Heart left ventricle (tissue), 16 donors: Measurements from ENCODE around the gene SLC44A1. TPM values are rescaled to one million over a fixed set of nuclear protein-coding genes. Genes with fewer than 3 reads are reported as not detected.

ENCODE experiments used
- ATAC-seq, 4 donors: fragments of 200-7000 bp; cut with Tn5 transposase; one replicate each; pipeline ENCODE4 v1.9.1; 2020 to 2022; ENCODE audit warnings: moderate library complexity in 4 of 4, mild to moderate bottlenecking in 3 of 4, moderate number of reproducible peaks in 1 of 4
- DNase-seq, 5 donors: peaks; one replicate each; pipeline ENCODE4 v3.0.0-alpha.2; 2020
- H3K27ac ChIP-seq, 12 donors: fragments of 200-600 bp; sonication (generic) in 4 of 12; one replicate each; pipeline versions ENCODE4 v1.5.0 to v1.8.0; 2016 to 2022; ENCODE audit warnings: mild to moderate bottlenecking in 2 of 12
- H3K27me3 ChIP-seq, 9 donors: fragments of 200-600 bp; sonication (generic) in 2 of 9; one replicate each; pipeline versions ENCODE4 v1.5.1 to v1.8.0; 2016 to 2022; ENCODE audit warnings: mild to moderate bottlenecking in 3 of 9
- H3K36me3 ChIP-seq, 9 donors: fragments of 200-600 bp; sonication (generic) in 2 of 9; one replicate each; pipeline versions ENCODE4 v1.5.0 to v1.8.0; 2018 to 2022; ENCODE audit warnings: mild to moderate bottlenecking in 2 of 9
- H3K4me1 ChIP-seq, 12 donors: fragments of 200-600 bp; sonication (generic) in 4 of 12; one replicate each; pipeline versions ENCODE4 v1.5.0 to v1.8.0; 2016 to 2022; ENCODE audit warnings: mild to moderate bottlenecking in 3 of 12
- H3K4me3 ChIP-seq, 12 donors: fragments of 200-600 bp; sonication (generic) in 4 of 12; one replicate each; pipeline versions ENCODE4 v1.5.0 to v1.8.0; 2017 to 2022; ENCODE audit warnings: mild to moderate bottlenecking in 9 of 12, moderate library complexity in 4 of 12
- H3K9me3 ChIP-seq, 12 donors: fragments of 200-600 bp; sonication (generic) in 4 of 12; one replicate each; pipeline versions ENCODE4 v1.5.0 to v1.8.0; 2016 to 2022; ENCODE audit warnings: mild to moderate bottlenecking in 1 of 12
- CTCF ChIP-seq, 12 donors: fragments of 200-600 bp; sonication (generic) in 4 of 12; IDR thresholded peaks; one replicate each; pipeline versions ENCODE4 v1.5.0 to v1.8.0; 2018 to 2022; ENCODE audit warnings: antibody characterized with exemption in 12 of 12, mild to moderate bottlenecking in 5 of 12
- POLR2A ChIP-seq, 2 donors: fragments of 450-650 bp; IDR thresholded peaks; one replicate each; pipeline ENCODE4 v1.6.1; 2017; ENCODE audit warnings: antibody characterized with exemption in 2 of 2, mild to moderate bottlenecking in 2 of 2, moderate library complexity in 2 of 2
- WGBS, 4 donors: extraction: QIAGEN DNeasy Blood & Tissue Kit in 2 of 4; methylation state at CpG; one replicate each; pipeline versions ENCODE4 v1.1.5 to v1.1.7; 2013 to 2018; 5-methylcytosine and 5-hydroxymethylcytosine counted together
- intact Hi-C, 10 donors: fragments of 100-400 bp; cut with DNase I; formaldehyde crosslinking; loops; one replicate each; pipeline versions ENCODE4 v1.11.1 to v1.14.2; 2022
- polyA plus RNA-seq, 2 donors: library from polyadenylated mRNA; stranded (reverse); fragments of 200-250 nt; gene quantifications; one replicate each; pipeline ENCODE4 v1.2.3, GENCODE V29; 2013
- total RNA-seq, 9 donors: library from RNA; depleted of rRNA in 2 of 9; stranded (reverse); fragments of >200 nt in 2 of 9; fragmentation: NEBNext Ultra II Directional in 3 of 9; extraction: Animal tissue kit (Norgen Biotek cat#: 25700) in 3 of 9; gene quantifications; one replicate each; pipeline versions ENCODE4 v1.1.0 to v1.2.4, GENCODE V29; 2016 to 2023
- donor health status: ischemic (EF 13 %, LVEDD 7.1; RV severe dilation, severe dysfunction).
- donor health status: healthy with polysubstance abuse.
- donor health status: DM: no; HTN: yes; CAD: no.
- donor health status: DM: no; HTN: no; CAD: no.
- donor health status: ischemic (EF 25% LVEDD 6.9; RV normal size, moderate dysfunction).
- donor health status: ischemic (EF 25% LVEDD 5.7; RV mildly dilated, moderate dysfunction).
- donor health status: healthy.
- donor health status: DM: yes; HTN: yes; CAD: no.
- donor health status: ischemic (EF 35%, LVEDD 5.7; RV mildly dilated, moderate dysfunction).
- donor health status: nonischemic (EF 11% LVEDD 7.7; RV severe dilation, severe dysfunction).
- donor health status: DM: yes; HTN: yes; CAD: no.
- donor health status: PGD.
- donor health status: ischemic (EF 29% LVEDD 5.4; RV normal size, mild dysfunction).
- donor health status: nonischemic (EF 23%, LVEDD 6.1; RV moderate dilation, normal function).

SLC44A1 gene
- total and polyA plus RNA-seq, 11 donors, result 5.1 to 29.4 (median 21.3) TPM

- H3K27ac ChIP-seq, result no peak overlapping the region
- H3K9me3 ChIP-seq, result no peaks in the 10 kb centered on the region
- DNase-seq, result no peak
- H3K4me1 ChIP-seq, result peaks cover 0 to 15% (median 4%) of the 10 kb centered on the region in 12 donors
- 90 to 100% (median 98%) methylated on average over 1 of the region's 1 CpG for WGBS, 4 donors
- H3K27me3 ChIP-seq, result no peaks in the 10 kb centered on the region
- no peak overlapping the region for H3K4me3 ChIP-seq
- ATAC-seq, result no peak
- no peaks in the 10 kb centered on the region for H3K36me3 ChIP-seq
- TF ChIP-seq CTCF (IDR thresholded peaks at IDR 0.05) (no peak), POLR2A (IDR thresholded peaks at IDR 0.05) (no peak)
- intact Hi-C loops, result no loop called here
Observed at GRCh38 chr9:105281926-105282325, 37.5 kb downstream of the SLC44A1 start.

DNA sequence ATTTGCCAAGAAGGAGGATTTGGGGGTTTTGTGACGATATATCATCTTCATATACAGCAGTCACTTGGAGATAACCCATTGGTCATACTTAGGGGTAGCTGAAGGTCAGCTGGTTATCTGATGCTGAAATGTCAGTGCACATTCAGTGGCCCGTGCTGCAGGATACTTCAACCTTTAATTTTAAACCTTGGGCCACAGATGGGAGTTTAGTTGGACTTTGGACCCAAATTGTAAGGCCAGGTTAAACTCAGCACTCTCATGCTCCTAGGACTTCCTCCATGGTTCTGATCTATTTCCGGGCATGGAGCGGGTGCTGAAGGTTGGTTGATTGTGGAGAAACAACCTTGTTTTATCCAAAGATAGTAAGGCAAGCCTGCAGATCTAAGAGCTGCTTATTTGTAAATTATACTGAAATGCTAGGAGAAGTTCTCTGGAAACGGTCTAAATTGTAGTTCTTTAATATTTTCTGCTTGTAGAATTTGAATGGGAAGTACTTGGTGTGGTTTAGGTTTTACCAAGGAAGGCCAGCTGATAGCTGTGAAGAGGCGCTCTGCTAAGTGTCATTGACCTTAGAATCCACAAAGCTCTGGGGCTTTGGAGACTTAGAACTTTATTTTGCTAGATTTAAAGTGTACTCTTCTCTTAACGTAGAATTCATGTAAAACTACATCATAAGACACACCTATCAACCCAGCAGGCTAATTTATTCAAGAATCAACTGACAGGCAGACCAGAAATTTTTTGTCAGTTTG lies 38.6 kb downstream of the SLC44A1 start:
- no peak overlapping the region for H3K4me3 ChIP-seq
- 88 to 91% (median 90%) methylated on average over 7 of the region's 7 CpGs for WGBS, 4 donors
- no peaks in the 10 kb centered on the region for H3K9me3 ChIP-seq
- H3K4me1 ChIP-seq, result peaks cover 0 to 15% (median 4%) of the 10 kb centered on the region in 12 donors
- no peak overlapping the region for H3K27ac ChIP-seq
- no peak for TF ChIP-seq POLR2A (IDR thresholded peaks at IDR 0.05)
- no peak for TF ChIP-seq CTCF (IDR thresholded peaks at IDR 0.05)
- no peaks in the 10 kb centered on the region for H3K36me3 ChIP-seq
- intact Hi-C loops, result no loop called here
- no peak for DNase-seq
- ATAC-seq, result no peak
- no peaks in the 10 kb centered on the region for H3K27me3 ChIP-seq

DNA sequence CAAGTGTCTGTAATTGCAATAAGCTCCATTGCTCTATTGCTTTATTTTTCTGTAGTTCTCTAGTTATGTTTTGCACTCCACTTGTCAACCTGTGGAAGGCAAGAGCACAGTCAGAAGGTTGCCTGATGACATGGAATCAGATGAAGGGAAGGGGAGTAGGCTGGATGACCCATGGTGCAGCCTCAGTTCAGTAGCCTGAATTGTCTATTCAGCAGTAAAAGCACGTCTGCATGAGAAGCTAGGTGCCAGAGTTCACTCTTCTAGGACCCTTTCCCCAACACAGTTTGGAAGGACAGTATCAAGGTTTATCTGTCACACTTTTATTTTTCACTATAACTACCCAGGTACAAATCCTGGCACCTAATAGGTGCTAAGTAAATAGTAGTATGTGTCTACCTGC lies 39.3 kb downstream of the SLC44A1 start:
- peaks cover 0 to 10% (median 3%) of the 10 kb centered on the region in 12 donors for H3K4me1 ChIP-seq
- intact Hi-C loops, result no loop called here
- 80 to 93% (median 84%) methylated on average over 1 of the region's 1 CpG for WGBS, 4 donors
- H3K9me3 ChIP-seq, result no peaks in the 10 kb centered on the region
- no peaks in the 10 kb centered on the region for H3K36me3 ChIP-seq
- no peaks in the 10 kb centered on the region for H3K27me3 ChIP-seq
- H3K4me3 ChIP-seq, result no peak overlapping the region
- no peak overlapping the region for H3K27ac ChIP-seq
- ATAC-seq, result no peak
- no peak for TF ChIP-seq CTCF (IDR thresholded peaks at IDR 0.05)
- TF ChIP-seq POLR2A (IDR thresholded peaks at IDR 0.05), result no peak
- no peak for DNase-seq

GRCh38 chr9:105284463-105284862 lies 40.0 kb downstream of the SLC44A1 start:
- WGBS, 4 donors, result 74 to 98% (median 95%) methylated on average over 2 of the region's 2 CpGs
- Histone ChIP-seq H3K36me3 (no peaks in the 10 kb centered on the region), H3K9me3 (no peaks in the 10 kb centered on the region), H3K27ac (no peak overlapping the region), H3K4me3 (no peak overlapping the region), H3K4me1 (peaks cover 0 to 9% (median under 1%) of the 10 kb centered on the region in 12 donors), H3K27me3 (no peaks in the 10 kb centered on the region)
- intact Hi-C loops, result no loop called here
- no peak for DNase-seq
- TF ChIP-seq CTCF (IDR thresholded peaks at IDR 0.05), result no peak
- no peak for TF ChIP-seq POLR2A (IDR thresholded peaks at IDR 0.05)
- ATAC-seq, result no peak
